GM18870 (cell line): Measurements from ENCODE around the gene RFLNA.

Experiments
- ATAC-seq: cut with Tn5 transposase; IDR thresholded peaks from one replicate; pipeline ENCODE4 v1.9.1; 2021; ENCODE audit warnings: moderate library complexity; ENCODE audit not compliant: unreplicated experiment

RFLNA gene

DNA sequence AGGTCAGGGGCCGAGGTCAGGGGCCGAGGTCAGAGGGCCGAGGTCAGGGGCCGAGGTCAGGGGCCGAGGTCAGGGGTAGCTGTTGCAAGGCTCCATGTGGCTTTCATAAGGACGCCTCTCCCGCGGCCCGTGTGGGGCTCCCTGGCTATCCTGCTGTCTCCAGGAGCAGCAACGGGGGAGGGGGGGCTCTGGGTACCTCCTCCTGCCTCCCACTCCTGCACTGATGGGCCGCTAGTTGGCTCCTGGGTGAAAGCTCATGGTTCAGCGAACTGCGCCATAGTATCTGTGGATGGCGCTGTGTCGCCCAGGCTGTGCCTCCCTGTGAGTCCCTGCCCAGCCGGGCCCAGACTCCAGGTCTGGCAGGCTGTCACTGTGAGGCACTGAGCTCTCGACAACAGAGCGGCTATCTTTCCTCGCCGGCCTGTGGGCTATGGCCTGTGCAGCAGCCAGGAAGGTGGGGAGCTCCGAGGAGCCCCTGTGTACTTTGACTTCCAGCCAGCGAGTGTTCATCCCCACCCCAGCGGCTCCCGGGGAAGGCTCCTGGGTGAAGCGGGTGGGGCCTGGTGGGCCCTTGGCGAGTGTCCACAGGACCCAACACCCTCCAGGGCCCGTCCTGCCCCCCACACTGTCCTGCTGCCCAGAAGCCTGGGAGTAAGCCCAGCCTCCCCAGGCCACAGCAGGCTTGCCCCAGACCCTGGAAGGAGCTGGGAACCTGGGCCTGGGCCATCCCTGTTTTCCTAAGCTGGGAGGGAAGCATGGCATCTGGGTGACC, 8.1 kb downstream of the RFLNA start:
- ATAC-seq, result no peak

GRCh38 chr12:124303579-124304313, 8.9 kb downstream of the RFLNA start:
- ATAC-seq, result no peak

DNA sequence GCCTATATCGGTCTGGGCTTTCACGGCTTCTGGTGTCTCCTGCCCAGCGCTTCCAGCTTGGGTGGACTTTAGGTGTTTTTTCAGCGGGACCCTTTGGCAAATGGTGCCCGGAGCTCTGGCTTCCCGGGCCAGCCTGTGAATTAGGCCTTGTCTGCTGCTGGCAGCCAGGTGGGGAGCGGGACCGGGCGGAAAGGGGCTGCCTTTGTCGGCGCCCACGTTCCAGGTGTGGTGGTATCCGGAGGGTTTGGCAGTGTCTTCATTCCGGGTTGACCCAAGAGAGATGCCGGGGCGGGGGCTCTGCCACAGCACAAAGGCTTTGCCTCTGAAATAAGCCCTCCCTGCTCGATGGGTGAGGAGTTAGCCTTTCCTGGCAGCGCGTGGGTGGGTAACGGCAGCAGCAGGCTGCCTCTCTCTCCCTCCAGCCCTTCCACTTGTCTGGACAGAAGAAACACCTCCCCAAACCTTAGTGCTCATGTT, 9.5 kb downstream of the RFLNA start:
- ATAC-seq, result no peak

DNA sequence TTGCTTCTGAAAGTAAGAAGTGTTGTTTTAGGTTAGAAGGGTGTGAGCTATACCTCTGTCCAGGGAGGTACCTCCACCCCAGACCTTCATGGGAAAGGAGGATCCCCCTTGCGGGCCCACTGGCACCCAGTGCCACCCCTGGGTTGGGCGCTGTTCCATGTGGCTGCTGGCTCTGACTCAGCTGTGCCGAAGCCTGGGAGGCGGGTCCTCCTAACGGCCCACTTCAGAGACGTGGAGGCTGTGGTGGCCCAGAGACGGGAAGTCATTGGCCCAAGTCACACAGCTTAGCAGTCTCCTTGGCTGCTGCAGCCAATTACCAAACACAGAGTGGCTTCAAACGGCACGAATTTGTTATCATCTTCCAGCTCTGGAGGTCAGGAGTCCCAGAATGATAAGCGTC, 10.2 kb downstream of the RFLNA start:
- no peak for ATAC-seq

DNA sequence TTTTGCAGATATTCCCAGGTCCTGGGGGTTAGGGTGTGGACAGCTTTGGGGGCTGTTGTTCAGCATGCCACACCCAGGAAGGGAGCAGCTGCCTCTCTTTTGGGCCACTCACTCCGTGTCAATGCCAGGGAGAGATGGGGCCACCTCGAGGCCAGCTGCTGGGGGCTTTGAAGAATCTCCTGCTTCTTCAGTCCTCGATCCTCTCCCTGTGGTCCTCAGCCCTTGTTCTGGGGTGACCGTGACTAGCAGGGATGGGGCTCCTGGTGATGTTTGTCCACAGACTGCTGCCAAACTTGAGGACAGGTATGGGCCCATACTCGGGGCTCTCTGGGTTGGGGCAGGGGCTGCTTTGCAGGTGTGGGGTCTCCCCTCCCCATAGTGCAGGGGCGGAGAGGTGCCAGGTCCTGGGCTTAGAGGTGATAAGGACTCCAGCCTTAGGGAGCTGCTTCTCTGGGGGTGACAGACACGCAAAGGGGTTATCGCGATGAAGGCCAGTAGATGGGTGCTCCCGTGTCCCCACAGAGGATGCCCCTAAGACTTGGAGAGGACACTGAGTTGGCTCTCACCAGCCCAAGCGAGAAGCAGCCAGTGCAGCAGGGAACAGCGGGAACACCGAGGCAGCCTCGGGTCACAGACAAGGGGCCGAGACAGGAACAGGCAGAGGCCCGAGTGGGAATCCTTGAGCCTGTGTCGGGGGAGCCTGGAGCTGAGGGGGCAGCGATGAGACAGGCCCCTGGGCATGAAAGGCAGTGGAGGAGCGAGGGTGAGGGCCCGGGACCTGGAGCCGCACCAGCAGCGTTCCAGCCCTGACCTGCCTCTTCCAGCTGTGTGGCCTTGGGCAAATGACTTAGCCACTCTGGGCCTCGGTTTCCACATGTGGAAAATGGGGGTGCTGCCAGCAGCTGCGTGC, 11.1 kb downstream of the RFLNA start:
- ATAC-seq, result no peak

DNA sequence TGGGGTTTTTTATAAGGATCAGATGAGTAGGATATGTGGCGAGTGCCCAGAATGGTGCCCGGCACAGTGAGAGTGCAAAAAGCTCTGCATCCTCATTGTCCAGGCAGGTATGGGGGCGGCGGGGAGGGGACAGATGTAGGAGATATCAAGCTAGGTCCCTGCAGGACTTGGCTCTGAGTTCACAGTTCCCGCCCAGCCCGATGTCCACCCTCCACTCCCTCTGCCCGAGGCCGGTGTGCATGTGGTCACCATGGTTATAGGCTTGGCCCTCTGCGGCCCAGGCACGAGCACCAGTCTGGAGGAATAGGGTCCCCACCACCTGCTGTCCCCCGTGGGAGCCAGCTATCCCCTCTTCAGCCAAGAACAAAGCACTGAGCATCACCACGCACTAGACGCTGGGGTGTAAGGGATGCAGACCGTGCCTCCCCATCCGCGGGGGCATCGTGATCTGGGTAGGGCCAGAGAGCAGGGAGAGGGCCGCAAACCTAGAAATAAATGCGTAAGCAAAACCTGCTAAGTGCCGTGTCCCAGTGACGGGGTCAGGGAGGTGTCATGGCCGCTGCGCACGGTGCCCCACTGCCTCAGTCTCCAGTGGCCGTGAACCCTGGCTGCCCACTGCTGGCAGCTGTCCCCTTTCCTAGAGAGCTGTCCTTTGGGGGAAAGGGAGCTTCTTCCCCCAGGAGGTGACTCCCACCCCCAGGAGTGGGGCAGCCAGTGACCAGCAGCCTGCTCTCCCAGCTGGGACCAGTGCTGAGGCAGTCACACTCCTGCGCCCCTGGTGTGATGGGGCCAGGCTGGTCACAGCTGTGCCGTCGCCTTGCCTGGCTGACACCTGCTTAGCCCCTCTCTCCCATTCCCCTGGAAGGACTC, 12.0 kb downstream of the RFLNA start:
- no peak for ATAC-seq

DNA sequence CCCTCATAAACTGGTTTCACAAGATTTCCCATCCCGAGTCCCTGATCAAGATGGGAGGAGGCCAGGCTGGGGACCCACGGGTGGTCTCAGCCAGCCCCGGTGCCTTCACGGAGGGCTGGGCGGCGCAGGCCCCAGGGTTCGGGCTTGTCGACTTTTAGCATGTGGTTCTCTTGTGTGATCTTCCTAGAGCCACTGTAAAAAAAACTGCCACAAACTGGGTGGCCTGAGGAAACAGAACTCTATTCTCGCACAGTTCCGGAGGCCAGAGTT, 12.6 kb downstream of the RFLNA start:
- ATAC-seq, result no peak

- no peak for ATAC-seq
These were observed 13.8 kb downstream of the RFLNA start for GRCh38 chr12:124308741-124309140.

- no peak for ATAC-seq
These were observed 14.3 kb downstream of the RFLNA start for GRCh38 chr12:124309231-124309630.

GRCh38 chr12:124309744-124310143, 14.9 kb downstream of the RFLNA start:
- no peak for ATAC-seq

- ATAC-seq, result no peak
These were observed 15.3 kb downstream of the RFLNA start for GRCh38 chr12:124310178-124310577.

DNA sequence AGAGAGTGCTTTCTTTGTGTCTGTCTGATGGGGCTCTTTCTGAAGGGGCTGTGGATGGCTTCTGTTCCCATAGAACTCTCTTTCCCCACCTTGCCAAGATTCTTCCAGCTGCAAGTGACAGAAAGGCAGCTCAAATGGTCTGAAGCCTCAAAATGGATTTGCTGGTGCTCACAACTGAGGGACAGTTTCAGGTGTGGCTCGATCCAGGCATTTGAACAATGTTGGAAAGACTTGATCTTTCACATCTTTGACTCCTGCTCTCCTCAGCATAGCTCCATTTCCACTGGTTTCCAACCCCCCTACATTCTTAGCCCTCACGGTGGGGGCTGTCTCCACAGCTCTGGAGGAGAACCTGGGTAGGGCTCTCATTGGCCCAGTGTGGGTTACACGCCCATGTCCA, 15.9 kb downstream of the RFLNA start:
- no peak for ATAC-seq

DNA sequence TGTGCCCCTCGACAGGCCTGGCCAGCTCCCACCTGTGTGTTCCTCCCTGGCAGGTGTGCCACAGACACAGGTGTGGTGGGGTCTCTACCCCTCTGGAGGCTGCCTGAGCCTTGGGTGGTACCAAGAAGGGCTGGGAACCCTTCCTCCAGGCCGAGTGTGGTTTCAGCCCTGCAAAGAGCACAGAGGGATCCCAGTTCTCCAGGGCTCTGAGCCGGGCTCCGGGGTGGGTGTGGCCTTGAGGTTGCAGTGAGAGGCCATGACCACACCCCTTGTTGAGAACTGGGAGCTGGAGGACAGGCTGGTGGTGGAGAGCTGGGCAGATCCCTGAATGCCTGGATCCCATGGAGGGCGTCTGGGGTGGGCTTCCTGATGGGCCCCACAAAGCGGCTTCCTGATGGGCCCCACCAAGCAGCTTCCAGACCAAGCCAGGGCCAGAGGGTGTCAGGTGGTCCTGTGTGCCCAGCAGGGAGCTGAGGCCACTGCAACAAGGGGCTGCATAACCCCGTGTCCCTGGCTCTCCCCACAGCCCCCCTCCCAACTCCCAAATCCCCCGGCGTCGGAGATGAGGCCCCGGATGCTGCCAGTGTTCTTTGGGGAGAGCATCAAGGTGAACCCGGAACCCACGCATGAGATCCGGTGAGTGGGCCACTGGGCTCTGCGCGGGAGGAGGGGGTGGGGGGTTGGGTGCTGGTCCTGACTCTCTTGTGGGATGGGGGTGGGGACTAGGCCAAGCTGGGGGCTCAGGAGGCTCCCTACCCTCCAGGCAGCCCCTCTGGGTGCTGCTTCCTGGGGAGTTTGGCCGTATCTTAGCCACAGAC, 16.6 kb downstream of the RFLNA start:
- no peak for ATAC-seq

DNA sequence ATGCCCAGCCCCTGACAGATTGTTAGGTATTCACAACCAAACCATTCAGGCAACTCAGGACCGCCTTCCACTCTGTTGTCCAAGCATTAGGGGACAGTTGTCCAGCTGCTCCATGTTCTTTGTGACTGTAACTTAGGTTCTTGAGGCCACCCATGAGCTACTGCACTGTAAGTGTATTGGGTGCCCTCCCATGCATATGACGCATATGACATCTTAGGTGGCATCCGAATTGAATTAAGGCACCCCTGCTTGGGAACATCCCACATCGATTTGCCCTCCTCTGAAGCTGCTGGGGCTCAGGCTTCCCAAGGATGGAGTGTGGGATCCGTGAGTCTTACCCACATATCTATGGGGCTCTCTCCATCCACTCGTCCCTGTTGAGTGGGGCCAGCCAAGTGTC, 17.7 kb downstream of the RFLNA start:
- no peak for ATAC-seq

GRCh38 chr12:124314207-124314606, 19.3 kb downstream of the RFLNA start:
- ATAC-seq, result no peak

GRCh38 chr12:124314766-124315165, 19.9 kb downstream of the RFLNA start:
- no peak for ATAC-seq

DNA sequence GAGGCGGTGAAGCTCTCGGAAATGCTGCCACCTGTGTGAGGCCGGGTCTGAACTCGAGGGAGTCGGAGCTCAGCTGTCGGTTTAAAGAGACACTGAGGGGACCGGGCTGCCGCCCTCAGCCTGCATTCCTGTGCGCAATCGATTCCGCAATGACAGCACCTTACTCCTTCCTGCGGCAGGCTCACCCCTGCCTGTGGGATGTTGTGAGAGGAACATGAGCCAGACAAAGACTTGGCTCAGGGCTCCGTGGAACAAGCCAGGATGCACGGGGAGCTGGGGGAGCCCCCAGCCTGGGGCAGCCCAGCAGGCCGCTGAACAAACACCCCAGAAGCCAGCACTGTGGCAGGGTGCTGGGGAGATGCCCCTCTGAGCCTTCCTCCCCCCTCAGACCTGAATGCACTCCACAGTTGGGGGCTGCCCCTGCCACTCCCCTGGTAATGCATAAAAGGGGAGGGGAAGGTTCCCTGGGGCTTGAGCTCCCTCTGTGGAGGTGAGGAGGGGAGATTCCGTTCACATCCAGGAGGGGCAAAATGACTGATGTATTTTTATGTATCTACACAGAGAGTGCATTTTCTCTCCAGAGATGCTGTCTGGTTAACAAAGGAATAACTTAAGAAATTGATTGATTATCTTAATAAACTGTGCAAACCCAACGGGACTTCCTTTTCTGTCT, 20.6 kb downstream of the RFLNA start:
- ATAC-seq, result no peak

GRCh38 chr12:124316257-124316900, 21.5 kb downstream of the RFLNA start:
- ATAC-seq, result no peak

DNA sequence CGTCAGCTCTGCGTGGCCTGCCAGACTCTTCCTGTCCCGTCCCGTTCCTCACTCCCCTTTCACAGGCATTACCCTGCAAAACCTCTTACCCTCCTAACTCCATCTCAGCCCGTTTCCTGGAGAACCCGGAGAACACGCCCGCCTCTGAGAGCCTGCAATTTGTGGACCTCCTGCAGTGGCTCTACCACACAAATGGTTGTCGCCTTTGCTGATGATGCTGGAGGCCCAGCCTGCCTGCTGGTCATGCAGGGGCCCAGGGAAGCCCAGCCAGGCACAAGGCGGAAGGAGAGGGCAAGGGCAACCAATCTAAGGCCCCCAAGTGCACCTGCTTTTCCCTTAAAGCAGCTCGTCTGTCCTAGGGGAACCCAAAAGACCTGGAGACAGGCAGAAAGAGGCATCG, 22.5 kb downstream of the RFLNA start:
- no peak for ATAC-seq
